Right ventricle myocardium superior (tissue), 1 donor: ENCODE measurements around the gene NTM. TPM values are rescaled to one million over a fixed set of nuclear protein-coding genes. Genes with fewer than 3 reads are reported as not detected.
A peak's percentile ranks its signal among the peaks of the same experiment; 100 is the strongest.

Source experiments
- ATAC-seq: fragments of 200-7000 bp; cut with Tn5 transposase; one replicate; pipeline ENCODE4 v1.9.1; 2020; ENCODE audit warnings: mild to moderate bottlenecking; ENCODE audit not compliant: poor library complexity
- DNase-seq: peaks from one replicate; pipeline ENCODE4 v3.0.0-alpha.2; 2020
- intact Hi-C: fragments of 100-400 bp; cut with DNase I; formaldehyde crosslinking; loops from one replicate; pipeline ENCODE4 v1.11.2; 2022
- total RNA-seq: library from RNA; stranded (reverse); fragmentation: NEBNext Ultra II Directional; extraction: Animal tissue kit (Norgen Biotek cat#: 25700); gene quantifications from one replicate; pipeline ENCODE4 v1.2.1, GENCODE V29; 2021
- donor health status: DM: no; HTN: yes; CAD: no; lungs with severe emphysema.

The NTM gene
- total RNA-seq, 1 donor from 2014 or later = 1.5 TPM

DNA sequence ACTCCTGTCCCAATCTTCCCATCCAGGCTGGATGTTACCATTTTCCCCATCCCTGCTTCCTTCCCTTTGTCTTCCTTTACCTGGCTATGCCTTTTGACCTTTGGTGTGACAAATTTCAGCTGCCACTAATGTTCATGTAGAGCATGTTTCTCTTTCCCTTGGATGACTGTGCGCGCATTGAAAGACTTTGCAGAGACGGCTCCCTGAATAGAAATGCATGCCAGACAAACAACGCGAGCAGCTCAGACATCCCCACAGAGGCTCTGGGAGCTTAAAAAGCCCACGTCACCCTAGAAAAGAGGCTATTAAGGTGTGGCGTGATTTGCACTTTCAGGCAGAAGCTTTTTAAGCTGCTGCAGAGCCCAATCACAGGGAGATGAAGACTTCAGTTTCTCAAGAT lies 202.0 kb downstream of the NTM start:
- intact Hi-C loops = no loop called here
- ATAC-seq = no peak

DNA sequence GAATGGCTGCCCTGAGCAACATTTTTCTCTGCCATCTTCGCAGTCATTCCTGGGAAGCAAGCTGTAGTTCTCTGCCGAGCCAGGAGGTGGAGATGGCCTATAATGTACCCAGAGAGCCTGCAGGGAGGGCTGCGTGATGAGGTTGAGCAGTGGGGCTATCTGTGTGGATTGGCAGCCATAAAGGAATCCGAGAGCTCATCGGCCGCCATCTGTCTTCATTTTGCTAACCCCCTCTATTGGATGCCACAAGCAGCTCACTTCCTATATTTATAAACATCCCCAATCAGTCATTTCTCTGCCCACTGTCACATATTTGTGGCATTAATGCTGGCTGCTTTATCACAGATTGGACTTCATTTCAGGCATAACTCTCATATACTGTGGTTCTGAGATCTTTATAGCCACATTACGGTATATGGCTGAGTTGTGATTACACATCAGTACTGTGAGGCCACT lies 209.5 kb downstream of the NTM start:
- intact Hi-C loops = loop anchor here (5.0 kb wide), 1 partner anchor 92 kb away; no protein-coding TSS in a partner anchor
- DNase-seq = no peak

More for the DNA sequence above, 202.0 kb downstream of the NTM start:
- DNase-seq = no peak

DNA sequence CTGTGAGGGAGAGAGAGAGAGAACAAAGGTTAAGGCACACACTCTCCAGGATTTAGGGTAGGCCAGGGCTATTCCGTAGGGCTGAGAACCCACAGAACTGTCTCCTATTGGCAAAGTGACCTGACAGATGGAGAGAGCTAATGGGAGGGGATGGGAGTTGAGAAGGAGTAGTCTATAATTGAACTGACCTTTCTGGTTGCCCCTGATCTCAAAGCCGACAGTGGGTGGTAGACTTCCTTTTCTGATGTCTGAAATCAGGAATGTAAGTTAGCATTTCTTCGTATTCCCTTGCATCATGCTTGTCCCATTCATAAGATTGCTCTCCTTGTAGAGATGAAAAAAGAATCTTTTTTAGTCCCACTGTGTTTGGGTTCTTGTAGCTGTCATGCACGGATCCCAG lies 210.1 kb downstream of the NTM start:
- ATAC-seq = no peak
- no peak for DNase-seq
- intact Hi-C loops = loop anchor here (5.0 kb wide), 1 partner anchor 92 kb away; no protein-coding TSS in a partner anchor

More for the DNA sequence above, 209.5 kb downstream of the NTM start:
- peak; percentile 43 for ATAC-seq

DNA sequence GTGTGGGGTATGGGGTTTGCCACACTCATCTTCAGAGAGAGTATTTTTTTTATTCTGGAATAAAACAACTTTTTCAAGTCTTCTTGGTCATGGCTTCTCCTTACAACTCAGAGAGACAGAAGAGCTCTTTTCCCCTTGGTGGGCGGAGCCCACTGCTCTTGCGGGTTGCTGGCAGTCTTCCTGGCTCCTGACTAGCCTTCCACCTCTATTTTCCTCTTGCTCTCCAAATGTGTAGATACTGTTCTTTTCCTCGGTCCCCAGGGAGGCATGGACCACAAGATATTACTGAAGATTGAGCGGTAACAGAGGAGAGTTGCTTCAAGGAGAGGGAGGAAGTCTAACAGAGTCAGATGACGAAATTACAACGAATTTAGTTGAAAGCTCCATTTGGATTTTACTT lies 210.6 kb downstream of the NTM start:
- ATAC-seq = no peak
- DNase-seq = no peak
- intact Hi-C loops = loop anchor here (5.0 kb wide), 1 partner anchor 91 kb away; no protein-coding TSS in a partner anchor

DNA sequence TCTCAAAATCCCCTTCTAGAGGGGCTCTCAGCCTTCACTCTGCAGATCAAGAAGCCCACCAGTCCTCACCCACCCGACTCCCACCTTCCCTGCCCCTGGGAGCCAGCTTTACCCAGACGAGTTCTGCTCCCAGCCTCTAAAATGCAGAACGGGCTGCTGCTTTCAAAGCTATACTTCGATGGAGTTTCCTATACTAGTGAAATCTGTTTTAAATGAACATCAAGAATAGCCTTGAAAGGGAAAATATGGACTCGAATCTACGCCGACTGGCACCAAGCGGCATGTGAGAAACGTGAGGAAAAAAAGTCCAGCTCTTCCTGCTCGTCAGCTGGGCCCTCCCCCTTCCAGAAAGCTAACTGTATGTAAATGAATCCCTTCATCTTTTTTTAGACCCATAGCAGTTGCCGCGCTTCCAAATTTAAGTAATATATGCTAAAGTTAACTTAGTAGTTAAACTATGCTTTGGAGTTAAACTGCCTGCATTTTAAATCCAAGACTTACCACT lies 211.7 kb downstream of the NTM start:
- intact Hi-C loops = loop anchor here (5.0 kb wide), 1 partner anchor 90 kb away; no protein-coding TSS in a partner anchor
- no peak for ATAC-seq
- DNase-seq = no peak

DNA sequence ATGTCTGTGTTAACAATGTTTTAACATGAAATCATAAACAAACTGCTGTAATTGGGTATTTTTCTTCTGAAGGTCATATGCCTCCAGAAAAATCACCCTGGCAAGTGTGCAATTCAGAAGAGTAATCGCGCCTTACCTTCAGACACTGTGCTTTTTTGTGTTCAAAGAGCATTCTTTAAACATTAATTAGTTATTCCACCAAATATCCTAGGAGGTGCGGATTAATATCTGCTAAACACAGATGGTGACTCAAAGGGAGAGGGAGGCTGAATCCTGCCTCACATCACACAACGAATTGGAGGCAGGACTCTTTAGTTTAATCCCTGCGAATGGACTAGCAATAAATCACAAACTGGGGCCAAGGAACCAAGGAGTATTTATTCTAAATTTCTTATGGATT lies 213.0 kb downstream of the NTM start:
- intact Hi-C loops = loop anchor here (5.0 kb wide), 1 partner anchor 89 kb away; no protein-coding TSS in a partner anchor
- DNase-seq (no peak), ATAC-seq (no peak)

DNA sequence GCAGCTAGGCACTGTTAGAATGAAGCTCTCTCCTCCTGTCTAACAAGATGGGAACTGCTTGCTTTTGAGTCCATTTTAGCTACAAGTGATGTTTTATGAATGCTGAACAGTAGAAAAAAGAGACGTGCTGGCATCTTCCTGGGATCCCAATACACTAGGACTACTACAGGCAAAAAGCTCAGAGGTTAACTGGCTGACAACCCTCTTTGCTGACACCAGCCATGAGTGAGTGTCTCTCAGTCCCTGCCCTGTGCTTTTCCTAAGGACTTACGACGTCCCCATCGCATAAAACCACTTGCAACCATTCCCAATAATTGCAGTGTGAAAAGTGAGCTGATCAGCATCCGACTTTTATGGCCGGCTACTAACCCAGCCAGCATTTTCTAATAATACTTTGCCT lies 213.5 kb downstream of the NTM start:
- ATAC-seq = no peak
- no peak for DNase-seq
- intact Hi-C loops = loop anchor here (5.0 kb wide), 1 partner anchor 88 kb away; no protein-coding TSS in a partner anchor

DNA sequence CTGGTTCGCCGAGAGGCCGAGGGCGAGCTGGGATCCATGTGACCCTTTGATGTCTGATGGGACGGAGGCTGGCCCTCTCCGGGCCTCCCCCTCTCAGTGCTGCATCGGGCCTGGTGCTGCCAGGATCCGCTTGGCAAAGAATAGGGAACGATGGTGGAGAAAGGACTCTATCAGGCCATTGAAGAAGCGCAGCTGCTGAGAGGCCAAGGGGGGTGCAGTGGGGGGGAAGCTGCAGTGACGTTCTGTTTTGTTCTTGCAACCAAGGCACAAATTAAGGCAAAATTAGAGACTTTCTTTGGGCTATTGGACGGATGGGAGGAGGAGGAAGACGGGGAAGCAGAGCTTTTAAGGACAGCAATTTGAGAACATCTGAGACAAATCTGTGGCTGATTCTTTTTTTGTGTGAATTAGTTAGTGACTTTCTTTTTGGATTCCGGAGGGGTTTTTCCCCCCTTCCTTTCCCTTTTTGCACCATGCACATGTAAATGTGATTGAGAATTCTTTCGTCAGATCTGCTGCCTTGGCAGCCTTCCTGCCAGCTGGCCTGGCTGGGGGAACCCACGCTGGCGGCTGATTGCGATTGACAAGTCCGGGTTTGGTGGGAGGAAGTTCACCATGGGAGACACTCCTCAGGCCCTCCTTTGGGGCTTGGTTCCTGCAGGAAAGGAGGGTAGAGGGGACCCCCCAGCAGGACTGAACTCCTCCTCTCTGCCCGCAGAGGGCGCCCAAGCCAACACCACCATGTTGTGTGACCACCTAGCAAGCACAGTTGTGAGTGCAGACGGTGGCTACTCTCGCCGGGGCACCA lies 214.6 kb downstream of the NTM start:
- no peak for ATAC-seq
- intact Hi-C loops = loop anchor here (5.0 kb wide), 1 partner anchor 87 kb away; no protein-coding TSS in a partner anchor
- DNase-seq = no peak

DNA sequence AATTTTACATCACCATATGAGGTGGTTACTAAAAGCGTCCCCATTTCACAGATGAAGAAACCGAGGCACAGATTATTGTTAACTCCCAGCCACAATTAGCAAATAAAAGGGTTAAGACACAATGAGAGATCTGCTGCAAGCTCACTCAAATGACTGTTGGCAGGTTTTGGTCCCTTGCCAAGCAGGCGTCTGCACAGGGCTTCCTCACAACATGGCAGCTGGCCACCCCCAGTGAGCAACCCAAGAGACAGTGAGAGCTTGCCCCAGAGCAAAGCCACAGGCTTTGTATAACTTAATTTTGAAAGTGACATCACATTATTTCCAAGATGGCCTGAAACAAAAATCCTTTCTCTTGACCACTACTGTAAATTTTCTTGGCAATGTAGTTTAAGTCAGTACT lies 217.6 kb downstream of the NTM start:
- no peak for ATAC-seq
- intact Hi-C loops = no loop called here
- no peak for DNase-seq

DNA sequence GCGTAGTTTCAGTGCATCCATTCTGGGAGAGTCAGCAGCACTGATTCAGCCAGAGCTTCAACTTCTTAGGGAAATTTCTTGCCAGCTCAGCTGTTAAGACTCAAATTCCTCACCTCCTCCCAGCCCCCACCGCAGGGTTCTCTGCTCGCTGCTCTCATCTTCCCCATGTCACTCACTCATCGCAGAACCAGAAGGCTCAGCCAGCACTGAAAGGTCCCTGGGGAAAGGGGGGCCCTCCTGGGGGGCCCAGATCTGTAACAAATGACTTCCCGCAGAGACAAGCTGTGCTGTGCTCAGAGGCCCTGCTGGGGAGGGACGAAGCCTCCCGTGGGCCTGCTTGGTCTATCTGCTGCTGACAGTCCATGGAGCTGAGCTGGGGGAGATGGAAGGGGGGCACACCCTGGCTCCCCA lies 220.6 kb downstream of the NTM start:
- DNase-seq (no peak), ATAC-seq (no peak)
- intact Hi-C loops = no loop called here

DNA sequence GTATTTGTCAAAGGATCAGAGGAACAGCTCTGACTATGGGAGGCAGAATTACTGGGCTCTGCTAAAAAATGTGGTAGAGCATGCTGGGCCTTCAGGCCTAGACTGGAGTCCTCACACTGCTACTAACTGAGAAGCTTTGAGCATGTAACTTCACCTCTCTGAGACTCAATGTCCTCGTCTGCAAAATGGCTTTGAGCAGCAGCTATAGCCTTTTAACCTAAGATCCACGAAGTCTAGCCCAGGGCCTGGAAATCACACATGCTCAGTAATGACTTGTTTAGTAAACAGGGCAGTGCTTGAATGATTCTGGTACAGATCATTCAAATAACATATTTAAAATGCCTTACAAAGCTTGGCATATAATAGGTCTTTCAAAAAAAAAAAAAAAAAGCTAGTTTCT lies 221.7 kb downstream of the NTM start:
- DNase-seq (no peak), ATAC-seq (no peak)
- intact Hi-C loops = no loop called here

DNA sequence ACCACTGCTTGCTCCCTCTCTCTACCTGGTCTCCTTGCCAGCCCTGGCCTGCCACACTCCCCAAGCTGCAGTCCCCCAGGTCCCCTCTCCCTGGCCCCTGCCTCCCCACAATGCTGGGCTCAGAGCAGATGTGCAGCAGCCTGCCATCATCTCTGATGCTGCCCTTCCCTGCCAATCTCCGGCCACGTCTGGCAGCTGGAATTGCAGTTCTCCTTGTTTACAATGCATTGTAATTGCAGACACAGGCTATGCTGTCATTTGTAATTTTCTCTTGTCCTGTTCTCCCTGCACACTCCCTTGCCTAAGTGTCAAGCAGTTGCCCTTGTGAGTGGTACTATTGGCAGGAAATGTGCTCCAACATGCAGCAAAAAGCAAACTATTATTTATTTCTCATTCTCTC lies 222.3 kb downstream of the NTM start:
- intact Hi-C loops = no loop called here
- DNase-seq = no peak
- ATAC-seq = no peak

DNA sequence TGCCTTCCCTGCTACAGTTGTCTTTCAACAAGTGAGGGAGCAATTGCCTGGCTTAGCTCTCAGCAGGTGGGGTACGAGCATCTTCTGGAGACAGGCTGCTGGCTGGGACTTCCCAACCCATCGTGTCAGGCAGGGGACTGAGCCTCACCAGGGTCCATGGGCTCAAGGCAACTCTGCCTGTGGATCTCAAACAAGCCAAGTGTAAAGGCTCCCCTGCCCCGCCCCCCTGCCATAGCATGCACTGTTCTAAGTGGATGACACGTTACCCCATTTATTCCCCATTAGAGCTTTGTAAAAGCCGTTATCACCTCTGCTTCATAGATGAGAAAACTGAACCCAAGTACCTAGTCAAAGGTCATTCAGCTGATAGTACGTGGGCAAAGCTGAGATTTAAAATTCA lies 222.9 kb downstream of the NTM start:
- intact Hi-C loops = no loop called here
- ATAC-seq (no peak), DNase-seq (no peak)

DNA sequence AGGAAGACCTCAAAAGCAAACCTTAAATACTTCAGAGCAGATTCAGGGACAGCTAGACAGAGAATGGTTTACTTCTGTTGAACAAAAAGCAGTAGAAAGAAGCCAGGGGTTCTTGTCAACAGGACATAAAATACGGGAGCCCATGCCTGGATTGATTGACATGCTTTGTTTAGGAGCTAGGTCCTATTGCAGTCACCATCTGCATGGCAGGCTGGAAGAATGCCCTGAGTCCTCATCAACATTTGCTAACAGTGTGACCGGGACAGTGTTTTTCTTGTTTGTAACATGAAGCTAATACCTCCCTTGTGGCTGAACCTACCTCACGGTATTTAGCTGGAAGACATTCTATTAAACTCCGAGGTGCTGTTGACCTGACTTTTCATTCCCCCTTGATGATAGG lies 225.4 kb downstream of the NTM start:
- no peak for DNase-seq
- intact Hi-C loops = no loop called here
- ATAC-seq = no peak

DNA sequence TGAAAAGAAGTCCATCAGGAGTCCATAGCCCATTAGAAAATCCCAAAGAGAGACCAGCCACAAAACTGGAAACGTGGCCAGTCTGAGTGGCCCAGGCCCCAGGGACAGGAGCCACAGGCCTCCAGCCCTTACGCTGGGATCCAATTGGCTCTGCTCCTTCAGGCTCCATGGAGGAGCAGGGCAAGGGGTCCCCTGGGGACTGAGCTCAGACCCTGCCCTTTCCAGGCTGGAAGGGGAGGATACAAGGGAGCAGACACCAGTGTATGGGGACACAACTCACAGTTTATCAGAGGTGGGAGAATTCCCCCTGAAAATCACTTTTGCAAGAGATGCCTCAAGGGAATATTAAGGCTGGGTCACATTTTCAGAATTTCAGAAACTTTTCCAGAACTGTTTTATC lies 227.5 kb downstream of the NTM start:
- no peak for DNase-seq
- no peak for ATAC-seq
- intact Hi-C loops = no loop called here

DNA sequence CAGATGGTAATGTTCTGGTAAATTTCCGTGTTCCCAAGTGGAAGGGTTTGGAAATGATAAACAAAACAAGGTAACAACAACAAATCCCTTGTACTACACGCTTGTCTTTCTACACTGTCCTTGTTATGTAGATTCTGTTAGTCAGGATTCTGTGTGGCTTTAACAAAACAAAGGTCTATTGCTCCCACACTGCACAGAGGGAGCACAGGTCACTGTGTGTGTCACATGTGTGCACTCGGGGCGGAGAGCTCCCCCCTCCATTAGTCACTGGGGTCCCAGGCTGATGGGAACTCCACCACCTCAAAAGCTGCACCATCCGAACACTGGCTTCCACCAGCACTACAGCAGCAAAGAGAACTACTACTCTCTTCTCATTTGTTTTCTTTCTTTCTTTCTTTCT lies 227.9 kb downstream of the NTM start:
- ATAC-seq (no peak), DNase-seq (no peak)
- intact Hi-C loops = no loop called here

DNA sequence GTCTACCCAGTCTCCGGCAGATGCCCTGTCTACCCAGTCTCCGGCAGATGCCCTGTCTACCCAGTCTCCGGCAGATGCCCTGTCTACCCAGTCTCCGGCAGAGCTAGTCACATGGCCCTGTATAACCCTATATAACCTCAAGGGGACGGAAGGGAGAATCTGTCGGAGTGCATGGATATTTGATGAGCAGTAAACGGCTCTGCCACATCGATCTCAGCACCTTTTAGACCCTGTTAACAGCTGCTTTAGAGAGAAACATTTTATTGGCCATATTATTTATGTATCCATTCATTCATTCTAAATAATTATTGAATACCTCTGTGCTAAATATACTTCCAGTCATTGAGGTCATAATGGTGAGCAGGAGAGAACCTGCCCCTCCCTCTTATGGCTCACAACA lies 228.9 kb downstream of the NTM start:
- intact Hi-C loops = no loop called here
- no peak for DNase-seq
- no peak for ATAC-seq

DNA sequence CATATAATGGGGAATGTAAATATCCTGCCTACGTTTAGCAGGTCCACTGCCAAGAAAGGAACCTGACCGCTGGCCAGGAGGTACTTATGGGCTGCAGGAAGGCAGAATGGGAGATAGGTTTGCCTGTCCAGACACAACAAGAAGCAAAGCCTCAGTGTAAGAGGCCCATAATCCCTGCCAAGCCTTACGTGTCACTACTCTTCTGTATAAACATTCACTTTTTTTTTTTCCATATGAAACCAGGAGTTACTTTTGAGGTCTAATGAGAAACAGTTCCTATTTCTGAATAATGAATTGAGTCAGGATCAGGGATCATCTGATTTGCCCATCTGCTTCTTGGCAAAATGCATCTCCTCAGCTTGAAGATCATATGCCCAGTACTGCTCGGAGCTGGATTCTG lies 230.2 kb downstream of the NTM start:
- intact Hi-C loops = no loop called here
- DNase-seq (no peak), ATAC-seq (no peak)

DNA sequence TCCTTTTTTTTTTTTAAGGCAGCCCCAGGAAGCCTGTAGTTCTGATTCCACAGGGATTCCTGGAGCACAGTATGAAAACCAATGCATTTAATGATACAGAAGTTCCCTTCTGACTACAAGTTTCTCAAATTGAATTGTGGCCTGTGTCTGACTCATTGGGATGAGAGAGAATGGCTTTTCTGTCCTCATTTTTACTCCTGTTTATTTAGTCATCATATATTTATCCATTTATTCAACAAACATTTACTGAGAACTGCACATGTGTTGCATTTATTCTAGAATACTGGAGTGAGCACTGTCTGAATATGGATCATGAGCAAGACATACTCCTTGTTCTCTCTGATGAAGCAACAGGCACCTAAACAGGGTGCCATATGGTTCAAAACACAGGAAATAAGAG lies 231.2 kb downstream of the NTM start:
- ATAC-seq (no peak), DNase-seq (no peak)
- intact Hi-C loops = no loop called here

DNA sequence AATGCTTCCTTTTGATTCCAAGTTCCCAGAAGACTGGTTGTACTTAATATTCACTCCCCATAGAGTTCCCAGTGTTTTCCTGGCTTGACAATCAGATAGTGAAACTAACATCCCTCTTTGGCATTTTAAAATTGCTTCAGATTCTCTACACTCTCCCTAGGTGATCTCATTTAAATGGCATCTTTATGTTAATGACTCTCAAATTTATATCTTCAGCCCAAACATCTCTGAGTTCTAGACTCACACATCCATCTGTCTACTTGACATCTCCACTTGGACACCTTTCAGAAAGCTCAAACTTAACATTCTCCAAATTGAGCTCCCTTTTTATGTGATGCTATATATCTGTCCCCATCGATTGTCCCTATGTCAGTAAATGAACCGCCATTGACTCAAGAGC lies 232.0 kb downstream of the NTM start:
- no peak for ATAC-seq
- intact Hi-C loops = no loop called here
- no peak for DNase-seq
